ENCODE data around the gene AMPH. TPM values are rescaled to one million over a fixed set of nuclear protein-coding genes. Genes with fewer than 3 reads are reported as not detected.

Gene AMPH
- total RNA-seq, 1 experiment from 2014 or later = not detected

DNA sequence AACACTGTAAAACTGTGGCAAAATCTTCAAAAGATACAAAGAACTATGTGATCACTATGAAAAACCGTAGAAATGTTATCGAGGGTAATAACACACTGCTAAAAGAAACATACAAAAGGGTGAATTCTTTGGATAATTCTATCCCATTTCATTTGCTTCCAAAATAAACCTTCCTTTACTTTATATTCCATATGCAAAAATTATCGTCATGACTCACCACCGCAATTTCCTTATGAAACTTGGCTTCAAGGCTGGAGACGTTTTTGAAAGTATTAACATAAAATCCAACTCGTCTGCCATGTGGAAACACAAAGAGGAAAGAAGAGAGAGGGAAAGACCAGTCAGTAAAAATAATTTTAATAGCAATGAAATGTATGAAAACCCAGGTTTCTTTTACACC lies 165.2 kb downstream of the AMPH start:
- Histone ChIP-seq H3K36me3 (ENCODE audit: control insufficient read depth in 1 of 2, insufficient read depth in 2 of 2, low read length in 2 of 2) (no peaks in the 10 kb centered on the region), H4K20me1 (ENCODE audit: insufficient read depth) (no peaks in the 10 kb centered on the region), H3K9me3 (ENCODE audit: control insufficient read depth in 1 of 2, insufficient read depth in 1 of 2, low read depth in 1 of 2, low read length in 2 of 2) (no peaks in the 10 kb centered on the region), H3K4me1 (ENCODE audit: control insufficient read depth in 1 of 2, insufficient read depth in 2 of 2, low read length in 2 of 2) (no peaks in the 10 kb centered on the region), H3K9ac (ENCODE audit: low read length) (no peak overlapping the region), H3K27ac (ENCODE audit: low read depth, low read length) (no peak overlapping the region), H3K27me3 (ENCODE audit: insufficient read depth, low read length) (peaks cover 26% of the 10 kb centered on the region), H3K4me3 (replicated peaks in 1 of 2; ENCODE audit: low read depth in 1 of 2, low read length in 2 of 2) (no peak overlapping the region), H3K4me2 (ENCODE audit: low read length) (no peak overlapping the region), H3K9me2 (ENCODE audit: insufficient read depth) (no peaks in the 10 kb centered on the region), H2AFZ (ENCODE audit: low read depth, low read length, poor library complexity, severe bottlenecking) (no peak overlapping the region), H3K79me2 (ENCODE audit: insufficient read depth, low read length) (no peaks in the 10 kb centered on the region)
- TF ChIP-seq JUND (IDR thresholded peaks at IDR 0.05) = no peak
- no peak for TF ChIP-seq SIN3A (IDR thresholded peaks at IDR 0.05; ENCODE audit: low read depth)
- no peak for TF ChIP-seq ZNF274 (IDR thresholded peaks at IDR 0.05; ENCODE audit: low read depth, low read length)
- TF ChIP-seq, protein P1, sequence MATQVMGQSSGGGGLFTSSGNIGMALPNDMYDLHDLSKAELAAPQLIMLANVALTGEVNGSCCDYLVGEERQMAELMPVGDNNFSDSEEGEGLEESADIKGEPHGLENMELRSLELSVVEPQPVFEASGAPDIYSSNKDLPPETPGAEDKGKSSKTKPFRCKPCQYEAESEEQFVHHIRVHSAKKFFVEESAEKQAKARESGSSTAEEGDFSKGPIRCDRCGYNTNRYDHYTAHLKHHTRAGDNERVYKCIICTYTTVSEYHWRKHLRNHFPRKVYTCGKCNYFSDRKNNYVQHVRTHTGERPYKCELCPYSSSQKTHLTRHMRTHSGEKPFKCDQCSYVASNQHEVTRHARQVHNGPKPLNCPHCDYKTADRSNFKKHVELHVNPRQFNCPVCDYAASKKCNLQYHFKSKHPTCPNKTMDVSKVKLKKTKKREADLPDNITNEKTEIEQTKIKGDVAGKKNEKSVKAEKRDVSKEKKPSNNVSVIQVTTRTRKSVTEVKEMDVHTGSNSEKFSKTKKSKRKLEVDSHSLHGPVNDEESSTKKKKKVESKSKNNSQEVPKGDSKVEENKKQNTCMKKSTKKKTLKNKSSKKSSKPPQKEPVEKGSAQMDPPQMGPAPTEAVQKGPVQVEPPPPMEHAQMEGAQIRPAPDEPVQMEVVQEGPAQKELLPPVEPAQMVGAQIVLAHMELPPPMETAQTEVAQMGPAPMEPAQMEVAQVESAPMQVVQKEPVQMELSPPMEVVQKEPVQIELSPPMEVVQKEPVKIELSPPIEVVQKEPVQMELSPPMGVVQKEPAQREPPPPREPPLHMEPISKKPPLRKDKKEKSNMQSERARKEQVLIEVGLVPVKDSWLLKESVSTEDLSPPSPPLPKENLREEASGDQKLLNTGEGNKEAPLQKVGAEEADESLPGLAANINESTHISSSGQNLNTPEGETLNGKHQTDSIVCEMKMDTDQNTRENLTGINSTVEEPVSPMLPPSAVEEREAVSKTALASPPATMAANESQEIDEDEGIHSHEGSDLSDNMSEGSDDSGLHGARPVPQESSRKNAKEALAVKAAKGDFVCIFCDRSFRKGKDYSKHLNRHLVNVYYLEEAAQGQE (IDR thresholded peaks at IDR 0.05; ENCODE audit: low read depth) = no peak
- no peak for TF ChIP-seq EZH2 (IDR thresholded peaks at IDR 0.05)
- no peak for TF ChIP-seq ZFX (IDR thresholded peaks at IDR 0.05)
- TF ChIP-seq SRF (IDR thresholded peaks at IDR 0.05; ENCODE audit: low read depth) = no peak
- TF ChIP-seq POLR2AphosphoS5 (IDR thresholded peaks at IDR 0.05; ENCODE audit: low read depth, low read length) = no peak
- no peak for TF ChIP-seq SP1 (IDR thresholded peaks at IDR 0.05; ENCODE audit: low read depth)
- TF ChIP-seq TCF7L2 (IDR thresholded peaks at IDR 0.05; ENCODE audit: borderline replicate concordance, extremely low read depth, insufficient read depth, insufficient read length) = no peak
- TF ChIP-seq CBX3 (IDR thresholded peaks at IDR 0.05; ENCODE audit: low read depth) = no peak
- no peak for TF ChIP-seq MAX (IDR thresholded peaks at IDR 0.05)
- no peak for TF ChIP-seq FOSL1 (IDR thresholded peaks at IDR 0.05; ENCODE audit: low read depth)
- TF ChIP-seq POLR2A (IDR thresholded peaks at IDR 0.05; ENCODE audit: borderline replicate concordance, extremely low read depth, insufficient read depth, insufficient read length) = no peak
- no peak for TF ChIP-seq EGR1 (IDR thresholded peaks at IDR 0.05; ENCODE audit: low read depth)
- no peak for TF ChIP-seq CEBPB (IDR thresholded peaks at IDR 0.05; ENCODE audit: low read depth)
- TF ChIP-seq RAD21 (IDR thresholded peaks at IDR 0.05; ENCODE audit: low read depth) = no peak
- POLR2A ChIA-PET = no interaction called here
- intact Hi-C loops (cut with micrococcal nuclease) = no loop called here
- BruUV-seq (replicated peaks) = no TSS peak
- DNase-seq (ENCODE audit: low read depth, low spot score) = no peak
- RAD21 ChIA-PET (ENCODE audit: low non-redundant PET in 1 of 2, low total read pairs in 2 of 2, uncharacterized antibody in 2 of 2, unreplicated experiment in 2 of 2) = no interaction called here
- CTCF ChIA-PET = no interaction called here
- ATAC-seq = no peak

Measured in HCT116 (cell line).